A172 (cell line): ENCODE data around the gene MYL10. TPM values are rescaled to one million over a fixed set of nuclear protein-coding genes. Genes with fewer than 3 reads are reported as not detected.

Experiments used
- DNase-seq: peaks from one replicate; pipeline ENCODE4 v3.0.0-alpha.2; 2015; ENCODE audit warnings: low spot score
- total RNA-seq: library from RNA; depleted of rRNA; stranded (reverse); fragments of >200 nt; shearing (Covaris generic); gene quantifications from 2 replicates; pipeline ENCODE4 v1.2.3, GENCODE V29; 2014; rRNA removed

Gene MYL10
- total RNA-seq, 1 experiment from 2014 or later = not detected

DNA sequence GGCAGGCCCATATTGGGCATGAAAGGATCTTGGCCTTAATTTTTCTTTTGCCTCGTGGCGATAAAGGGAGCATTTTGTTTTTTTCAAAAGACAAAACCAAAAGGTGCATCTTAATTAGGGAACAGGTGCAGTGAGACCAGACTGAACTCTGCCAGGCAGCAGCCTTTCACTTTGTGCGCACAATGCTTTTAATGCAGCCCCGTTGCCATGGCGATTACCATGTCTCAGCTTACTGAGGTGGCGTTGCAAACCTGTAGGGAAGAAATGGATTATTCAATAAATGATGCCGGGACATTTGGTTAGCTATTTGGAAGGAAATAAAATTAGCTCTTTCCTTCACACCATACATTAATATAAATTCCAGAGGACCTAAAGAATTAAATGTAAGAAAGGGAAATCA is 61.9 kb downstream of the MYL10 start:
- DNase-seq = no peak

DNA sequence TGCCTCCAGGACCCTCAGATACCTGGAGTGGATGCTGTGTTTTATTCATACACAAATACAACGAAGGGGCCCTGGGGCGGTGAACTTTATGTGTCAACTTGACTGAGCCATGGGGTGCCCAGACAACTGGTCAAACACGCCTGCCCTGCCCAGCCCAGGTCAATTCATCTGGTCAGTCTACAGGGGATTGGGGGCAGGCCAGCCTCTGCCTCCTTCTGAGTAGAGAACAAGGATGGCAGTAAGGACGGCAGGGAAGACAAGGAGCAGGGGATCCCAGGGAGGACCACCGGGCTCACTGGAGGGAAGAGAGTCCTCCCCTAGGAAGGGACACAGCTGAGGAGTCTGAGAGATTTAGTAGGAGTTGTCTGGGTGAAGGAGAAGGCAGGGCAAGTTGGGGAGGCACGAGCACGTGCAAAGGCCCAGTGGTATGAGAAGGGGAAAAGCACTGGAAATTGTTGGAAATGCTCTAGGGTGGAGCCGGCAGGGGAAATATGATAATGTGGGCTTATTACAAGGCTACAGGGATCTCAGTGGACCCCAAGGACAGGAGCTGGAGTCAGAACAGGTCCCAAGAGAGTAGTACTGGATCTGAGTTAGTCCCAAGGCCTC is 63.4 kb downstream of the MYL10 start:
- no peak for DNase-seq

- DNase-seq = peak; percentile 50
Measured at GRCh38 chr7:101564778-101565211, 64.3 kb downstream of the MYL10 start.

- no peak for DNase-seq
Measured at GRCh38 chr7:101563943-101564777, 64.9 kb downstream of the MYL10 start.

Other genes with a start within 250 kb of the MYL10 start
- gene CUX1, start 188.3 kb upstream of the MYL10 start, total RNA-seq = 32.1 and 36.5 TPM in 2 replicates